Hindlimb muscle (tissue), 1 donor: ENCODE results near the gene TMEM256. TPM values are rescaled to one million over a fixed set of nuclear protein-coding genes. Genes with fewer than 3 reads are reported as not detected.
A peak's percentile ranks its signal among the peaks of the same experiment; 100 is the strongest.

ENCODE experiments used
- DNase-seq: peaks from one replicate; pipeline ENCODE4 v3.0.0-alpha.2; 2013
- polyA plus RNA-seq: library from polyadenylated mRNA; unstranded; fragments of 120-200 nt; gene quantifications from one replicate; pipeline ENCODE4 v1.2.1, GENCODE V29; 2013; ENCODE audit not compliant: insufficient read length

Gene TMEM256
- polyA plus RNA-seq, 1 donor, result 52.9 TPM

DNA sequence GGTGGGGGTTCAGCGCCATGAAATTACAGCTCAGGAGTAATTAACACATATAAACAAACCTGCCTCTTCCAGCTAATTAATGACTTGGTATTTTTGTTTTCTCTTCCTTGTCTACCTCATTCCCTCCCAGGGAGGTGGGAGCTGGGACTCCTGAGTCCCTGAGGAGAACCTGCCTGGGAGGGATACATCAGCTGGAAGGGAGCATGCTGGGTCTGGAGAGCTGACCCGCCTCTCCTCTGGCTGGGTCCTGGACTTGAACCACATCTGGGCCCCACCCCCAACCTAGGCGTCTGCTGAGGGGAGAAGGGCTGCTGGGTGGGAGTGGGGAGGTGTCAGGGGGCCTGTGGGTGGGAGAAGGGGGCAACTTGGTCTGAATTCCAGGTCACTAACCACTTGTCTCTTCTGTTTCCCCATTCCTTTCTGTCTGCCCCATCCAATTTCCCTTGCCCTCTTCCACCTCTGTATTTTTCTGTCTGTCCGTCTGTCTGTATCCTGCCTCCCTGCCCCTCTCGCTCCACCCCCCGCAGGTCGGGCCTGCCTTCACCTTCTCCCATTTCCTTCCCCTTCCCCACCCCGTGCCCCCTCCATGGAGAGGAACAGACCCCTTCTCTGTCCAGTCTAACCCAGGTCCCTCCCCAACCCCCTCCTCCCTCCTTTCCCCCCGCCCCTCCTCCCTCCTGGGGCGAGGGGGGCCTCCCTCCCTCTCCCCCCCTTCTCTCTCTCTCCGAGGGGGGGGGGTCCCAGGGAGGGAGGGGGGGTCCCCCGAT, 3.8 kb upstream of the TMEM256 start, which contains the start of gene NLGN2:
TSS of gene NLGN2 (plus strand) at position 361 of the 767 bp plus-strand sequence. CDS start 411 bp downstream, outside the sequence.
- DNase-seq, result no peak

GRCh38 chr17:7407082-7407481, 3.2 kb upstream of the TMEM256 start:
- no peak for DNase-seq

- DNase-seq, result no peak
These were observed 2.4 kb upstream of the TMEM256 start for GRCh38 chr17:7406235-7406825.

DNA sequence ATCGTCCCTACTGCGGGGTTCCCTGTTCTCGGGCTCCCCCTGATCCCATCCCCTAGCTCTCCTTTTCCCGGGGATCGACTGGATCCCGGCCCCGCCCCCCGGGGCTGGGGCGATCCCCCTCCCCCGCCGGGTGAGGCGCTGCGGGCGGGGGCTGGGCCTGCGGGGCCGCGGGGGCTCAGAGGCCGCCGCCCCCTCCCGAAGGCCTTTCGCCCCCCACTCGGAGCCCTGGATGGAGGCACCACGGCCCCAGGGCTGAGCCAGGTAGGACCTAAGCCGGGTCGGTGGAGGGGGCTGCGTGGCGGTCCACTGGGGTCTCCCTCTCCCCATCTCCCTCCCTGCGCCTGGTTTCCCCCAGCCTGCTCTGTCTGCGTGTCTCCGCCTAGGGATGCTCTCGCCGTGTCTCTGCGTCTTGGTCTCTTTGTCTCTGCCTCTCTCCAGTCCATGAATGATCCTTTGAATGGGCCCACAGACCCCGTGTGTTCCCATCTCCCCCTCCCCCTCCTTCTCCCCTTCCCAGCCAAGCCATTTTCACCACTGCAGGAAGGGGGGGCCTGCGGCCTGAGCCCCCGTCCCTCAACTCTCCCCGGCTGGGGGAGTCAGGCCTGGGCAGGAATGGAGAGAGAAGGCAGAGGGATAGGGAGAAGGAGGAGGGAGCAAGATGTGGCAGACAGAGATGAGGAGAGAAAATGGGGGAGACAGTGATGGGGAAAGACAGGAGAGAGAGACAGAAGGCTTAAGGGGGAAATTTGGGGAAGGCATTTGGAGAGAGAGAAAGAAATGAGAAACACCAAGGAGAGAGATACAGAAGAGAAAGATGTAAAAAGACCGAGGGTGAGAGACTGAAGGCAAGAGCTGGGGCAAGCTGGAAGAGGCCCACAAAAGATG, 1.7 kb upstream of the TMEM256 start:
- peak; percentile 57 for DNase-seq

- DNase-seq, result no peak
These were observed 946 bp upstream of the TMEM256 start for GRCh38 chr17:7404737-7405349.

GRCh38 chr17:7403727-7403976, 245 bp downstream of the TMEM256 start:
- no peak for DNase-seq

DNA sequence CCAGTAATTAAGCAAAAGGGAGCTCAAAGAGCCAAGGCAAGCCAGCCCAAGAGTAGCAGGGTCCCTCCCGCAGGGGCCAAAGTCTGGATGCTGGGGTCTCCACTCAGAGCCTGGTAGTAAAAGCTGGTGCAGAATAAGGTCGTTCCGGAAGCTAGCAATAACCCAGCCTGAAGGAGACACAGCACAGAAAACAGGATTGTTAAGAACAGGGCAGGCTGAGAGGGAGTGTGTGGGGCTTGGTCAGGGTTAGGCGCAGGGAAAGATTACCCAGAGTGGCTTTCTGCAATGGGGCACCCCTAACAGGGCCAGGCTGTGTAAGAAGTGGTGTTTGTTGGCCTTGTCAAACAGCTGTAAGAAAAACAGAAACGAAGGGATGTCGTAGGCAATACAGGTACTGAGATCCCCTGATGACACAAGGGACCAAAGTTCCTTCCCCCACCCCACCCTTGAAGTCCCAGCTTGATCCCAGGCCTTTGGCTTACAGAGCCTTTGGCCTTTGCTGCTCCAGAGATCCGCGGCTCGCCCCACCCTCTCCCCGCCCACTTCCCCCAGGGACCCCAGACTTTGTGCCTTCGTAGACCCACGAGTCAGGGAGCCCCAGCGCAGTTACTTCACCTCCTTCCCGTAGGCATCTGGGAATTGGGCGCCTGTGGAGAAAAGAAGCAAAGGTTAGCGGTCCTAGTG, 712 bp downstream of the TMEM256 start:
- DNase-seq, result no peak

GRCh38 chr17:7398612-7399011, 5.3 kb downstream of the TMEM256 start:
- no peak for DNase-seq

GRCh38 chr17:7396147-7396546, 7.8 kb downstream of the TMEM256 start:
- DNase-seq, result no peak

DNA sequence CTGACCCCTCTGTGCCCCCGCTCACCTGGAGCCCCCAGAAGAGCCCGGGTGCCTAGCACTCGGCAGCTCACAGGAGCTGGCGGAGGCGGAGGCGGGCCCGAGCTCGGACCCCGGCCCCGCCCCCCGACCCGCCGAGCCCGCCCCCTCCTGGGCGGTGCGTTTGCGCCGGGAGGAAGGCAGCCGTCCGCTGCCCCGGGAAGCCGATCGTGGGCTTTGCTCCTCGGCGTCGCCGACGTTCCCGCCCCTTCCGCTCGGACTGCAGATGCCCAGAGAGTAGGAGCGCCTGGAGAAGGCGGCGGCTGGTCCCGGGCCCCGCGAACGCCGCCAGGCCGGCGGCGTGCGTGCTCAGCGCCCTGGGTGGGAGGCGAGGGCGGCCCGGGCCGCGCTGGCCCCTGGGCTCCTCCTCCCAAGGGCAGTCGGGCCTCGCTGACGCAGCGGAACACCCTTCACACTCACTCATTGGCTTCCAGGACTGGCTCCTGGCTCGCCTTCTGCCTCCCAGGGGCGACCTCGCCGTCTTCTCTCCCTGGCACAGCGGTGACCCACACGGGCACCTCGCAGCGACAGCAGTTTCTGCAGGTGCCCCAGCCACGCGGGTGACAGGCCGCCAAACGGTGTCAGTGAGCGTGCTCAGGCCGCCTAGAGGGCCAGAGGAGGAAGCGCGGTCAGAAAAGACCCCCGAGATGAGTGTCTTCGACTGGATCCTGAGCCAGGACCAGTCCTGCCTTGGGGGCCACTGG, 9.3 kb downstream of the TMEM256 start, which contains the start of gene PLSCR3:
TSS of gene PLSCR3 (minus strand) at position 74 of the 740 bp plus-strand sequence. CDS start 415 bp downstream, outside the sequence.
- DNase-seq, result peak; percentile 86

DNA sequence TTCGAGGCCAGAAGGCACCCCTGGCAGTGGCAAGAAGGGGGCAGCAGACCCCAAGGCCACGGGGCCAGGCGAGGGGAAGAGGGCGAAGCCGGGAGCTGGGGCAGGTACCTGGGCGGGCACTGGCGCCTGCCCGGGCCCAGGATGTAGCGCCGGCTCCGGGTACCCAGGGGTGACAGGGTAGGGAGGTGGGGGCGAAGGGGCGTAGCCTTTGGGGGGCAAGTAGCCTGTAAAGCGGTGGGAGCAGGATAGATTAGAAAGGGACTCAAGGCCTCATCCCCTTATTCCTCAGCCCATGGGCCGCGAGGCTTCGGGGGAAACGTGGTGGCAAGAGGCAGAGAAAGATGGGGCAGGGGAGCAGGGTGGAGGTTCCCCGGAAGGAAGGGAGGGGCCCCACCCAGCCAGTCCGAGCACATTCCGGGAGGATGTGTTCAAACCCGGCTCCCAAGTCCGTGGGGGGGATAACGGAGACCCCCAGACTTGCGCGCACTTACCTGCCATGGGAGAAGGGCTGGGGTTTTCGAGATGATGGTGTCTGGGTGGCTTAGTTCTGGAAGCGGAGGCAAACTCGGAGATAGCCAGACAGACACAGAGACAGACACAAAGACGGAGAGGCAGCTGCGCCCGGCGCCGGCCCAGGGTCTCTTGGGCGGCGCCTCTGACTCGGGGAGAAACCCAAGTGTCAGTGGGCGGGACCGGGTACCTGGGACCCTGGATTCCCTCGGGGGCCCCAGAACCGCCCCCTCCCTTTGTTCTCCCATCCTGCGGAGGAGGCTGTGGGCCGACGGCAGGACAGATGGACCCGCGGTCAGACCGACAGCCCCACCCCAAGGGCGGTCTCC, 10.1 kb downstream of the TMEM256 start:
- DNase-seq, result no peak

DNA sequence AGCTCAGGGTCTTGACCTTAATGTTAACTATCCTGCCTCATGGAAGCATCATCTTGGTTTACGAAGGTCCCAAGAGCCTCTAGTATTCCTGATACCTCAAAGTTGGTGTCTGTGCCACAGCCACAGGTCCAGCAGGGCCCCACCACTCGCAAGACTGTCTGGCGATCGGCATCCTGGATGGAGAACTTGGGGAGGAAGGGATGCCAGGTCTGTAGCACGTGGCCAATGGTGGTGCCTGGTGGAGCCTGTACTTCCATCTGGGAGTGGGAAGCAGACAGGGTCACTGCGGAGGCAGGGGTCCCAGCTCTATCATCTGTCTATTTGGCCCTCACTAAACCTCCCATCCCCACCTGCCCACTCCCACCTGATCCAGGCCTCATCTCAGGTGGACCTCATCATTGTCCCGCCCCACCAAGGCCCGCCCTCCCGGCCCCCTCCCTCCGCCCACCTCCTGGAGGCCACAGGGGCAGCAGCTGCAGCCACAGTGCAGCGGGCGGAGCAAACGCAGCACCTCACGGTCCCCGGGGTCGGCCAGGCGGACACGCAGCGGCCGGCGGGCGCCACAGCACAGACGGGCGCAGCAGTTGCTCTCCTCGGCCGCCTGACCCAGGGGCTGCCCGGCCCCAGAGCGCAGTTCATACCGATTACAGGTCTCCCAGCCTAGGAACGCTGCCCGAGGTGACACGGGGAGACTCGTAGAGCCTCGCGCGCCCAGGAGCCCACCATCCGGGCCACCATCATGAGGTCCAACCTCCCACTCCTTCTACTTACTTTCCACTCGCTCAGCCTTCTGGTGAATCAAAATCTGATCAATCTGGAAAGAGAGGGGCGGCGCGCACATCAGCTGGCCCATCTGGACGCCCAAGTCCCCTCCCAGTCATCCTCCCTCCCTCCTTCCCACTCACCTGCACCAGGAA, 10.9 kb downstream of the TMEM256 start:
- DNase-seq, result no peak

DNA sequence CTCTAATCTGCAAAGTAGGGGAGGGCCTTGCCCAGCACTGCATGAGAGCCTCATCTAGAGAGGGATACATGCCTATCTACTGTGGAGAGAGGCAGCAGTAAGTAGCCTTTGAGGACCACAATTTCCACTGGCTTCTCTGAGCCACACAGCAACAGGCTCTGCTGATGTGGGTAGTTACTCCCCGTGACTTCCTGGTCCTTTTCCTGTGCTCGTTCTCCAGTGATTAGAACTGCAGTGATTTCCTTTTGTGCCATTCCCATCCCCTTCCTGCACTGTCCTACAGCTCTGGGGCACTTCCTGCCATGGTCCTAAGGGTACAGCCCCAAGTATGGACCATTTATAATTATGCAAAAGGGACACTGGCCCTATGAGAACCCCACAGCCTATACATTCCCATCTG, 12.6 kb downstream of the TMEM256 start:
- DNase-seq, result no peak

DNA sequence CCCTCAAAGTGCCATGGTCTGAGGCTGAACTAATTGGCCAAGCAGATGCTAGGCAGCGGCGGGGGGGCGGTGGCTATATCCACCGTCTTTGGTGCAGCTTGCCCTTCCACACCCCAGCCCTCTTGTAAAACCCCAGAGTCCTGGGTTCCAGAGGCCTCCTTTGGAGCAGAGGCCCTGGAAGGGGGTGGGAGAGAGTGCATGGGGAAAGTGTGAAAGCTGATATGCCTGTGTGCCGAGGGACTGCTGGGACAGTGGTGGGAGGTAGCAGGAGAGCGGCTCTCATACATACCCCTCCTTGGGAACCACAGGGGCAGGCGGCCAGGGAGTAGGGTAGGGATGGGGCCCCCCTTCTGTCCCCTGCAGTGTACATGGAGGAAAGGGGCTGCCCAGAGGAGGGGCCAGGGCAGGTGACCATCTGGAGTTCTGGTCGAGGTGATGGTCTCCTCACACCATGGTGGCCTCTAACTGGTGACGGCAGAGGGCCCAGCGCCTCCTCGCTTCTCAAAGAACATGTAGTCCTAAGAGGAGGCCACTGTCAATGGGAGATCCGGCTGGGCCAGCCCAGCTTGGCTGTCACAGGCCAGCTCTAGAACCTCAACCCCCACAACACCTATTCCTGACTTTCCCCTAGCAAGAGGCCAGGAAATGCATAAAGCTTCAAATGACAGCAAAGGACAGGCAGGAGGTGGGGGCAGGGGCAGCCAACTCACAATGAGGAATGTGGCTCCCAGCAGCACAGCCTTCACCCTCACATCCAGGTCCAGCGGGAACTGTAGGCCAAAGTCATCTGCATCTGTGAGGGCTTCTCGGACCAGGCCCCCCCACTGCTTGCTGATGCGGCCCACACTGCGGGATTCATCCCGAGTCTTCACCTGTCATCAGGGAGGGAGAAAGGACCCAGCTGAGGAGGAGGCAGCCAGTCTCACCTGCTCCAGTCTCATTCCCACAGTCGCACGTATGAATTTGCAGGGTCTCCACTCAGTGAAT, 13.7 kb downstream of the TMEM256 start:
- no peak for DNase-seq

GRCh38 chr17:7388856-7389255, 15.0 kb downstream of the TMEM256 start:
- no peak for DNase-seq

GRCh38 chr17:7384489-7385081, 19.3 kb downstream of the TMEM256 start:
- no peak for DNase-seq

DNA sequence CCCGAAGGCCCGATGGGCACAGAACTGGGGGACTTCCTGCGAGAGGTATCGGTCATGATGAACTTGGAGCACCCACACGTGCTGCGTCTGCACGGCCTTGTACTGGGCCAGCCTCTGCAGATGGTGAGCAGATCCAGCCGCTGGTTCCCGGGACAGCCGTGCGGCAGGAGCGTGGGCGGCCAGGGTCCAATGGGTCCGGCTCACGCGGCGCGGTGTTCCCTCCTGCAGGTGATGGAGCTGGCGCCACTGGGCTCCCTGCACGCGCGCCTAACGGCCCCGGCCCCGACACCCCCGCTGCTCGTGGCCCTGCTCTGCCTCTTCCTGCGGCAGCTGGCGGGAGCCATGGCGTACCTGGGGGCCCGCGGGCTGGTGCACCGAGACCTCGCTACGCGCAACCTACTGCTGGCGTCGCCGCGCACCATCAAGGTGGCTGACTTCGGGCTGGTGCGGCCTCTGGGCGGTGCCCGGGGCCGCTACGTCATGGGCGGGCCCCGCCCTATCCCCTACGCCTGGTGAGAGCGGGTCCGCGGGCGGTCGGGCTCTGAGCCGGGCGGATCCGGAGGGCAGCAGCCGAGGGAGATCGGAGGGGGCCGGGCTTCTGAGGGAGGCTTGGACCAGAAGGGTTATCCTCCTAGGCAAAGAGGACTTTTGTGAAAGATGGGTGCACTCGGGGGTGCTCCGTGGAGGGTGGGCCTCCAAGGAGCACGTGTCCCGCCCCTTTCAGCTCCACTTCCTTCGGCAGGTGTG, 20.0 kb downstream of the TMEM256 start:
- no peak for DNase-seq
